GM18951 (cell line): ENCODE data around the gene ITGAD.

Experiments used
- POLR2A ChIP-seq: IDR thresholded peaks from 4 replicates; pipeline ENCODE4 v1.6.1; 2011; ENCODE audit warnings: mild to moderate bottlenecking; ENCODE audit not compliant: insufficient read length, insufficient read depth; ENCODE audit errors: extremely low read depth
- in situ Hi-C: fragments of 300-500 bp; cut with MboI; formaldehyde crosslinking; loops from one replicate; pipeline ENCODE4 v1.12.0; 2022; ENCODE audit warnings: low sequenced_read_pairs, mixed read lengths, inconsistent platforms; ENCODE audit not compliant: unreplicated experiment

The ITGAD gene

DNA sequence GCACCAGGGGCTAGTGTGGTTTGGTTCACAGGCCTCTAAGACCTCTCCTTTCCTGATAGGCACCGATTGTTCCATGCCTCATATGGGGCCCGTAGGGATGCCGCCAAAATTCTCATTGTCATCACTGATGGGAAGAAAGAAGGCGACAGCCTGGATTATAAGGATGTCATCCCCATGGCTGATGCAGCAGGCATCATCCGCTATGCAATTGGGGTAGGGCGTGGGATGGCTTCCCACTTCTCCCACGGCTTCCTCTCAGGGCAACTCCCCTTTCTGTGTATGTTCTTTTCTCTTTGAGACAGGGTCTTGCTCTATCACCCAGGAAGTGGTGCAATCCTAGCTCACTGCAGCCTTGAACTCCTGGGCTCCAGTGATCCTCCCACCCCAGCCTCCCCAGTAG lies 32.9 kb upstream of the ITGAD start:
- TF ChIP-seq POLR2A = no peak
- in situ Hi-C loops = no loop called here

DNA sequence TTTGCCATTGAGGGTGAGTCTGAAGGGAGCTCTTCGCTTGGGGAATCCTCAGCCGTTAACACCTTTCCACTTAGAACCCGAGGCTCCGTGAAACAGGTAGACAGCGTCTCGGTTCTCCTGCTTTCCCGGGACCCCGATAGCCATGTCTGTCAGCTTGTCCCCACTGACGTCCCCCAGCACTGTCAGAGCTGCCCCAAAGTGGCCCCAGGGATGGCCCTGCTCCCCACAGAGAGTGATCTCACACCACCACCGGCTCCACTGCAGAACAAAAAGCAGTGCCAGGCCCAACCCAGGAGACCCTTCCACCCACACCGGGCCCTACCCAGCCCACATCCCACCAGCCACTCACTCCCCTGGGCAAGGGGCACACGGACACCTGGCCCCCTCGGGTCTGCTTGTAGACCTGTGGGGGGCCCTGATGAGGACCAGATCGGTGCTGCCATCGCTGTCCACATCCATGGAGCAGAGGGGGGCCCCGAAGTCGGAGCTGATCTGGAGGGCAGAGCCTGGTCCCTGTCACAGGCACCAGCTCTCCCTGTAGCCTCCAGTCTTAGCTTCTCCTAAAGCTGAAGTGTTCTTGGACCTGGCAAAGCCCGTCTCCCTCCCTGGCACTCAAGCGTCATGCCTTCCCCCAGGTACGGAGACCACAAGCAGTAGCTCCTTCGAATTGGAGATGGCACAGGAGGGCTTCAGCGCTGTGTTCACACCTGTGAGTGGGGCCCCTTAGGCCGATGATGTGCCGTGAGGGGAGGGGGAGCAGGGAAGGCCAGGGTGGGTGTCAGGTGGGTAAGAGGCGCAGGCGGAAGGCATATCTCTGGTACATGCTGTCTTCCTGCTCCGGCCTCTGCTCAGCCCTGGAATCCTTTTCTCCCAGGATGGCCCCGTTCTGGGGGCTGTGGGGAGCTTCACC lies 31.7 kb upstream of the ITGAD start:
- in situ Hi-C loops = no loop called here
- TF ChIP-seq POLR2A = no peak

DNA sequence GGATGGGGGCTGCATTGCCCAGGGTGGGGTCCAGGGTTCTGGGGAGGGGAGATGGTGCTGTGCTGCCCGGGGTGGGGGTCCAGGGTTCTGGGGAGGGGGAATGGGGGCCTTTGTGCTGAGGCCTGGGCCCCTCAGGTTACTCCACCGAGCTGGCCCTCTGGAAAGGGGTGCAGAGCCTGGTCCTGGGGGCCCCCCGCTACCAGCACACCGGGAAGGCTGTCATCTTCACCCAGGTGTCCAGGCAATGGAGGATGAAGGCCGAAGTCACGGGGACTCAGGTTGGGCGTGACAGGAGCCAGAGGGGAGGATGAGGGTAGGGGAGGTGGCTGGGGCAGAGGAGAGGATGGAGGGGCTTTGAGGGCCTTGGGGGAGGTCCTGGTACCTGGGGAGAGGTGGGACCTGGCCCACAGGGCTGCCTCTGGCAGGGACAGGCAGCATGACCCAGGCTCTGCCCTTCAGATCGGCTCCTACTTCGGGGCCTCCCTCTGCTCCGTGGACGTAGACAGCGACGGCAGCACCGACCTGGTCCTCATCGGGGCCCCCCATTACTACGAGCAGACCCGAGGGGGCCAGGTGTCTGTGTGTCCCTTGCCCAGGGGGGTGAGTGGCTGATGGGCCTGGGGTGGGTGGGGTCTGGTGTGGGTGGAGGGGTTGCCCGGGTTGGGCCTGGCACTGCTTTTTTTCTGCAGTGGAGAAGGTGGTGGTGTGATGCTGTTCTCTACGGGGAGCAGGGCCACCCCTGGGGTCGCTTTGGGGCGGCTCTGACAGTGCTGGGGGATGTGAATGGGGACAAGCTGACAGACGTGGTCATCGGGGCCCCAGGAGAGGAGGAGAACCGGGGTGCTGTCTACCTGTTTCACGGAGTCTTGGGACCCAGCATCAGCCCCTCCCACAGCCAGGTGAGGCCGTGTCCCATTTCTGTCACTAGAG lies 30.4 kb upstream of the ITGAD start:
- no peak for TF ChIP-seq POLR2A
- in situ Hi-C loops = no loop called here

DNA sequence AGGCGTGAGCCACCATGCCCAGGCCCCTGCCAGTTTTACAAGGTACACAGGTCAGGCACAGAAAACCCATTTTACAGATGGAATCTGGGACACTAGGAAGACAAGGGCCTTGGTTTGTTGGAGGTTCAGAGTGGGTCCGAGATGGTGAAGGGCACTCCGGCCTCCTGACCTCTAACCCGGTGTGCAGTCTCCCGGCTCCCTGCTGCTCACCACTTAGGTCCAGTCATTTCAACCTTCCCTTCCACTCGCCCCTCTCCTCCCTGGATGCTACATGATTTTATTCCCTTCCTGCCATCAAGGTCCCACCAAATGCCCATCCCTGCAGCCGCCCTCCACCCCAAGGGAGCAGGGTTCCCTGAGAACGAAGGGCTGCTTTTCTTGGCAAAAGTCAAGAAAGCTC lies 29.4 kb upstream of the ITGAD start:
- TF ChIP-seq POLR2A = no peak
- in situ Hi-C loops = no loop called here

DNA sequence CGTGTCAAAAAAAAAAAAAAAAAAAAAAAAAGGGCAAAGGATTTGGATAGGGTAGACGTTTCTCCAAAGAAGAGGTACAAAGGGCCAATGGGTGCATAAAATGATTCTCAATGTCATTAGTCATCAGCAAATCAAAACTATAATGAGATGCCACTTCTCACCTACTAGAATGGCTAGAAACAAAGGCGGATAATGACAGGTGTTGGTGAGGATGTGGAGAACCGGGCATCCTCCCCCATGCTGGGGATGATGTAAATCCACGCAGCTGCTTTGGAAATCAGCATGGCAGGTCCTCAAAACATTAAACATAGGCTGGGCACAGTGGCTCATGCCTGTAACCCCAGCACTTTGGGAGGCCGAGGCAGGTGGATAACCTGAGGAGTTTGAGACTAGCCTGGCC lies 28.7 kb upstream of the ITGAD start:
- TF ChIP-seq POLR2A = no peak
- in situ Hi-C loops = no loop called here

DNA sequence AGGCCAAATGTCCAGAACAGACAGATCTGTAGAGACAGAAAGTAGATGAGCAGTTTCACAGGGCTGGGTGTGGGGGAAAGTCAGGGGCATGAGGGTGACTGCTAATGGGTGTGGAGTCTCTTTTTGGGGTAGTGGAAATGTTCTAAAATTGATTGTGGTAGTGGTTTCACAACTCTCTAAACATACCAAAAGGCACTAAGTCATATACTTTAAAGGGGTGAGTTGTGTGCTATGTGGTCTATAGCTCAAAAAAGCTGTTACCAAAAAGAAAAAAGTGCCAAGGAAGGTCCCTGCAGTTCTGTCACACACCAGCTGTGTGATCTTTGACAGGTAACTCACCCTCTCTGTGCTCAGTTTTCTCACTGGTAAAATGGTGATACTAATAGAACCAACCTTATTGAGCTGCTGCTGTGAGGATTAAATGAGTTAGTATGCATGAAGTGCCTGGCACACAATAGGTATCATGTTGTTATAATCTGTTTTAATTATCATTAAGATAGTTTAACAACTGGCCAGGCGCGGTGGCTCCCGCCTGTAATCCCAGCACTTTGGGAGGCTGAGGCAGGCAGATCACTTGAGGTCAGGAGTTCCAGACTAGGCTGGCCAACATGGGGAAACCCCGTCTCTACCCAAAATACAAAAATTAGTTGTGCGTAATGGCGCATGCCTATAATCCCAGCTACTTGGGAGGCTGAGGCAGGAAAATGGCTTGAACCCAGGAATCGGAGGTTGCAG lies 27.8 kb upstream of the ITGAD start:
- in situ Hi-C loops = no loop called here
- TF ChIP-seq POLR2A = no peak

DNA sequence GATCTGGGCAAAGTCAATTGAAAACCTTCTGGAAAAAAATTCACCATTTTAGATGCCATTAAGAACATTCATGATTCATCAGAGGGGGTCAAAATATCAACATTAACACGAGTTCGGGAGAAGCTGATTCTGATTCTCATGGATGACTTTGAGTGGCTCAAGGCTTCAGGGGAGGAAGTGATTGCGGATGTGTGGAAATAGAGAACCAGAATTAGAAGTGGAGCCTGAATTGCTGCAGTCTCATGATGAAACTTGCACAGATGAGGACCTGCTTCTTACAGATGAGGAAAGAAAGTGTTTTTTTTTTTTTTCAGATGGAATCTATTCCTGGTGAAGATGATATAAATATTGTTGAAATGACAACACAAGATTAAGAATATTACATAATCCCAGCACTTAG lies 25.3 kb upstream of the ITGAD start:
- in situ Hi-C loops = no loop called here
- no peak for TF ChIP-seq POLR2A

DNA sequence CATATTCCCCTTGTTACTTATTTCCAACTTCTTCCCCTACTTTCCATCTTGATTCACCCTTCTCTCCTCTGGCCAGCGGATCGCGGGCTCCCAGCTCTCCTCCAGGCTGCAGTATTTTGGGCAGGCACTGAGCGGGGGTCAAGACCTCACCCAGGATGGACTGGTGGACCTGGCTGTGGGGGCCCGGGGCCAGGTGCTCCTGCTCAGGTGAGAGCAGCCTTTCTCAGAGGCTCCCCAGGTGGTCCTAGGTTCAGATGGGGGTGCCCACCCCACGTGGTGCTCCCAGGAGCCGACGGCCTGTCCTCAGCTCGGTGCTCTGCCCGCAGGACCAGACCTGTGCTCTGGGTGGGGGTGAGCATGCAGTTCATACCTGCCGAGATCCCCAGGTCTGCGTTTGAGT lies 22.1 kb upstream of the ITGAD start:
- in situ Hi-C loops = no loop called here
- TF ChIP-seq POLR2A = no peak

DNA sequence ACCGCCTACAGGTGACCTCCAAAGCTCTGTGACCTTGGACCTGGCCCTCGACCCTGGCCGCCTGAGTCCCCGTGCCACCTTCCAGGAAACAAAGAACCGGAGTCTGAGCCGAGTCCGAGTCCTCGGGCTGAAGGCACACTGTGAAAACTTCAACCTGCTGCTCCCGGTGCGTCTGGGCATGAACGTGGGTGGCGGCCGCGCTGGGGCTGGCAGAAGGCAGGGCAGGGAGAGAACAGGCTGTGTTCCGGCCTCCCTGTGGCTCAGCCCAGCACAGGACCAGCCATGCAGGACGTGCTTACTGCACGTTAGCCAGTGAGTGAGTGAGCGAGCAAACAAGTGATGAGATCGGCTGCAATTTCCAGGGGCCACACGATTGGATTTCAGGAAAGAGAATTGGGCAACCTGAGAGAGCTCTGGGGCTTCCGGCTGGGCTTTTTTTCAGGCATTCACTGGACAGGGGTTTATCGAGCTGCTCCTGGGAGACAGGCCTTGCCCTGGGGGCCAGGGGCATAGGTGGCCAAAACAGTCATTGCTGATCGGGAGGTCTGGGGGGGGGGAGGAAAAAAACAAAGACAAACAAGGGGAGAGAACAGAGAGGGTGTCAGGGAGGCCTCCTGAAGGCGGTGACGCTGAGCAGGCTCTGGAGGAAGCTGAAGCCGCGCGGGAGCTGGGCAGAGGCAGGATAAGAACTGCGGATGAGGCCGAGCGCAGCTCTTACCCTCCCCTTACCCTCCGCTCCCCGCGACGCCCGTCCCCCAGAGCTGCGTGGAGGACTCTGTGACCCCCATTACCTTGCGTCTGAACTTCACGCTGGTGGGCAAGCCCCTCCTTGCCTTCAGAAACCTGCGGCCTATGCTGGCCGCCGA lies 21.3 kb upstream of the ITGAD start:
- TF ChIP-seq POLR2A = no peak
- in situ Hi-C loops = no loop called here

DNA sequence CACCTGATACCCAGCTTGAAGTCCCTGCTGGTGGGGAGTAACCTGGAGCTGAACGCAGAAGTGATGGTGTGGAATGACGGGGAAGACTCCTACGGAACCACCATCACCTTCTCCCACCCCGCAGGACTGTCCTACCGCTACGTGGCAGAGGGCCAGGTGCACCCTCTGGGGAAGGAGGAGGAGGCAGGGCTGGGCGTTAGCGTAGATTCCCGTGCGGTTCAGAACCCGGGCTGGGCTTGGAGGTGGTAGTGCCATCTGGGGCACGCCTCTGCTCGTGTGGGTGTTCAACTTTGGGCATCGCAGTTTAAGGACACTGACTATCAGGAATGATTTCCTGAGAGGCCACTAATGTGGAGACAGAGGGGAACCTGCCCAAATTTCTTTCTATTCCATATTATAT lies 19.9 kb upstream of the ITGAD start:
- in situ Hi-C loops = no loop called here

DNA sequence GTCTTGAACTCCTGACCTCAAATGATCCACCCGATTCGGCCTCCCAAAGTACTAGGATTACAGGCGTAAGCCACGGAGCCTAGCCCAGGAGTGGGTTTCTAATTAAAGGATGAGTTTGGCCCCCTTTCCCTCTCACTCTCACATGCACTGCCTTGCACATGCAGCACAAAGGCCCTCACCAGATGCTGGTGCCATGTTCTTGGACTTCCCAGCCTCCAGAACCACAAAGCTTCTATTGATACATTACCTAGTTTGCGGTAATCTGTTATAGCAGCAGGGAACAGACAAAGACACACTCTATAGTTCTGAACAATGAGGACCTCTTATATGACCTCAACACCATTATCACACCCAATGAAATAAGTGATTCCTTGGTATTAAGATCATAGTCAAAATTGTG lies 17.9 kb upstream of the ITGAD start:
- TF ChIP-seq POLR2A = no peak
- in situ Hi-C loops = no loop called here

More for the DNA sequence above, 19.9 kb upstream of the ITGAD start:
- TF ChIP-seq POLR2A = no peak

DNA sequence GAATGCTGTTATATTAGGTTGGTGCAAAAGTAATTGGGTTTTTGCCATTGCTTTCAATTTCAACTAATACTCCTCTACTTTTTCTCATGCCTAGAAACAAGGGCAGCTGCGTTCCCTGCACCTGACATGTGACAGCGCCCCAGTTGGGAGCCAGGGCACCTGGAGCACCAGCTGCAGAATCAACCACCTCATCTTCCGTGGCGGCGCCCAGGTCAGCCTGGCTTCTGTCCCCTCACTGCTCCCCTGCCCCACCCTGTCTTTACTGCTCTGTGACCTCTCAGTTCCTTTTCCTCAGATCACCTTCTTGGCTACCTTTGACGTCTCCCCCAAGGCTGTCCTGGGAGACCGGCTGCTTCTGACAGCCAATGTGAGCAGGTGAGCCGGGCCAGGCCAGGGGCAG lies 16.4 kb upstream of the ITGAD start:
- in situ Hi-C loops = no loop called here
- TF ChIP-seq POLR2A = no peak
